D721Med (cell line): Measurements from ENCODE around the gene SLC45A2.
"Not testable (repeated sequence)": the region's sequence is repeated elsewhere in the genome, so short reads cannot be mapped to it uniquely, and the experiment has no call there.

Source experiments
- DNase-seq: peaks from one replicate; pipeline ENCODE4 v3.0.0; 2011; ENCODE audit warnings: low spot score; ENCODE audit not compliant: insufficient read length
- FAIRE-seq: peaks from 2 replicates; lab custom pipeline; 2011; peaks lifted over from hg19 to GRCh38; lab: Jason Lieb, UNC
- TF ChIP-seq, protein P1 (sequence below): IDR thresholded peaks from 2 replicates; pipeline ENCODE4 v1.5.1; 2012; ENCODE audit warnings: mild to moderate bottlenecking, control low read depth; ENCODE audit not compliant: insufficient read depth; ENCODE audit errors: missing control alignments

SLC45A2 gene

DNA sequence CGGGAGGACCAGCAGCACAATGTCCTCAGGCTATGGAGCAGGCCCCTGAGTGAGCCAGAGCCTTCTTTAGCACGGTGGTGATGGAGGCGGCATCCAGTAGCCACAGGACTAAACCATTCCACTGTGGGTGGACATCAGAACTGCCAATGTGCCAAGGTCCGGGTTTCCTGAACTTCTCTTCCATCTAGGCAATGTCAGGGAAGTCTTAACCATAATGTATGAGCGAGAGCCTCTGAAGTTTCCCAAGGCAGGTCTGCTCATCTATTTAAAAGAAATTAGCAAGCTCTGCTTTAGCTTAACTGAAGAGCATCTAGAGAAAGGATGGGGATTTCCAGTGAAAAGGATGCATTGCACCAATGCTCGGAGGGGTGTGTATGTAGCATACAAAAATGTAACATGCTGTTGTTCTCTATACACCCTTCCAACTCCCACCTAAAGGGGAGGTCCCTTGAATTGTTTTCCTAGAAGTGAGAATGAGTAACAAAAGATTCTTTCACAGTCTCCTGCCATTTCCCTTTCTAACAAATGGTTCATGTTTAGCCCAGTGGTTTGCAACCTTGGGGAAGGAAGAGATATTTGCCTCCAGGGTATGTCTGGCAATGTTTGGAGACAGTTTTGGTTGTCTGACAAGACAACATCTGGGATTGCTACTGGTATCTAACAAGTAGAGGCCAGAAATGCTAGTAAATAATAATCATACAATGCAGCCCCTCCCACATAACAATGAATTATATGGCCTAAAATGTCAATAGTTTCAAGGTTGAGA lies 54.4 kb downstream of the SLC45A2 start:
- DNase-seq (no peak), FAIRE-seq (no peak)
- TF ChIP-seq, protein P1, sequence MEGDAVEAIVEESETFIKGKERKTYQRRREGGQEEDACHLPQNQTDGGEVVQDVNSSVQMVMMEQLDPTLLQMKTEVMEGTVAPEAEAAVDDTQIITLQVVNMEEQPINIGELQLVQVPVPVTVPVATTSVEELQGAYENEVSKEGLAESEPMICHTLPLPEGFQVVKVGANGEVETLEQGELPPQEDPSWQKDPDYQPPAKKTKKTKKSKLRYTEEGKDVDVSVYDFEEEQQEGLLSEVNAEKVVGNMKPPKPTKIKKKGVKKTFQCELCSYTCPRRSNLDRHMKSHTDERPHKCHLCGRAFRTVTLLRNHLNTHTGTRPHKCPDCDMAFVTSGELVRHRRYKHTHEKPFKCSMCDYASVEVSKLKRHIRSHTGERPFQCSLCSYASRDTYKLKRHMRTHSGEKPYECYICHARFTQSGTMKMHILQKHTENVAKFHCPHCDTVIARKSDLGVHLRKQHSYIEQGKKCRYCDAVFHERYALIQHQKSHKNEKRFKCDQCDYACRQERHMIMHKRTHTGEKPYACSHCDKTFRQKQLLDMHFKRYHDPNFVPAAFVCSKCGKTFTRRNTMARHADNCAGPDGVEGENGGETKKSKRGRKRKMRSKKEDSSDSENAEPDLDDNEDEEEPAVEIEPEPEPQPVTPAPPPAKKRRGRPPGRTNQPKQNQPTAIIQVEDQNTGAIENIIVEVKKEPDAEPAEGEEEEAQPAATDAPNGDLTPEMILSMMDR = no peak

DNA sequence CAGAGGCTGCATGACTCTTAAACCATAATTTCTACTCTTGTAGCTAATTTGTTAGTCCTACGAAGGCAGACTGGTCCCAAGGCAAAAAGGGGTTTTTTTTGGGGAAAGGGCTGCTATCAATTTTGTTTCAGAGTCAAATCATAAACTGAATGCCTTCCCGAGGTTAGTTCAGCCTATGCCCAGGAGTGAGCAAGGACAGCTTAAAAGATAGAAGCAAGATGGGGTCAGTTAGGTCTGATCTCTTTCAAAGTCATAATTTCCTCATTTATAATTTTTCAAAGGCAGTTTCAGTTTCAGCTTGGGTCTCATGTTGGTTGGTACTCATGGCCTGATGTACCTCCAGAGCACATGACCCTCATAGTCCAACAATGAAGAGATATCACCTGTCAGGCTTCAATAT lies 56.2 kb downstream of the SLC45A2 start:
- TF ChIP-seq, protein P1 = no peak
- FAIRE-seq (no peak), DNase-seq (no peak)

DNA sequence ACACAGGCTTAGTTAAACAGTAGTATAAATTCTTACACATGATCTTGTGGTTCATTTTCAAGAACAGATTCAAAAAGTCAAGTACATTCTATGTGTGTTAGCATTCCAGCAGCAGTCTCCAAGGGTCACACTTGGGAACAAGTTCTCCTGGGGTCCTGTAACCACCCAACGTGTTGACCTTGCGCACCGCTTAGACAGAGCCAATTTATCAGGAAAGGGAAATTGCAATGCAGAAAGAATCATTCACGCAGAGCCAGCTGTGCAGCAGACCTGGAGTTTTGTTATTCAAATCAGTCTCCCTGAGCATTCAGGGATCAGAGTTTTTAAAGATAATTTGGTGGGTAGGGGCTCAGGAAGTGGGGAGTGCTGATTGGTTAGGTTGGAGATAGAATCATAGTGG lies 56.8 kb downstream of the SLC45A2 start:
- TF ChIP-seq, protein P1 = no peak
- DNase-seq = no peak

DNA sequence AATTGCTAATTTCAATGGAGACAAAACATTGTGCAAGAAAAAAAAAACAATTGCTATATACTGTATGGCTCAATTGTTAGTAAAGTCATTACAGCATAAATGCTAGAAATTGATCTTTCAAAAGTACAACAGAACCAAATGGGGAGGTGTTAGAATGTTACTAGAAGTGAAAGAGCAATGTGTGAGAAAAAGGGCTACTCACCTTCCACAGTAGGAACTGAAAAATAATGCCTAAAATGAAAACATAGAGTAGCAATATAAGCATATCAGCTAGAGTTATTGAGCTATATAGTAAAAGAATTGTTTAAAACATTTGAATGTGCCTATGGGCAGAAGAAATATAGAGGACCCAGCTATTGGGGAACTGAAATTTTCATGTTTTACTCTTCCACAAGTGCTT lies 59.2 kb downstream of the SLC45A2 start:
- TF ChIP-seq, protein P1 = no peak
- FAIRE-seq = no peak

More for the DNA sequence above, 56.8 kb downstream of the SLC45A2 start:
- no peak for FAIRE-seq

DNA sequence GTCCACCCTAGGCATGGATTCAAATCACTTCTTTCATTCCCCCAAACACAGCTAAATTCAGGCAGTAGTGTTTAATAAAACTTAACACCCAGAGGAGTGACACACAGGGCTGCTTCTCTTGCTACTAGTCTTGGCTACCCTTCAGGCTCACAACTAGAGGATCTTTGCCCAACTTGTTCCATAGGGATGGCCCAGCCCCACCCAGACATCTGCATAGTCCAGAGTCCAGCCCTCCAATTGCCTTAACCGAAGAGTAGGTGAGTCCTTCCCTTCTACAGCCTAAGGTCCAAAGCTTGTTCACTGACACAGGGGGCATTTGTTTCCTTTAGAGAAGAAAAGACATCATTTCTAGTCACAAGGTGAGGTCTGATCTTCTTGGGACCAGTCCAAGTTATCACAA lies 63.5 kb downstream of the SLC45A2 start:
- FAIRE-seq = no peak
- TF ChIP-seq, protein P1 = no peak
- no peak for DNase-seq

More for the DNA sequence above, 59.2 kb downstream of the SLC45A2 start:
- no peak for DNase-seq

DNA sequence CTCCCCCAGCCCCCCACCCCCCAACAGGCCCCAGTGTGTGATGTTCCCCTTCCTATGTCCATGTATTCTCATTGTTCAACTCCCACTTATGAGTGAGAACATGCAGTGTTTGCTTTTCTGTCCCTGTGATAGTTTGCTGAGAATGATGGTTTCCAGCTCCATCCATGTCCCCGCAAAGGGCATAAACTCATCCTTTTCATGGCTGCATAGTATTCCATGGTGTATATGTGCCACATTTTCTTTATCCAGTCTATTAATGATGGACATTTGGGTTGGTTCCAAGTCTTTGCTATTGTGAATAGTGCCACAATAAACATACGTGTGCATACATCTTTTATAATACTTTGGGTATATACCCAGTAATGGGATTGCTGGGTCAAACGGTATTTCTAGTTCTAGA lies 69.6 kb downstream of the SLC45A2 start:
- not testable (repeated sequence) for DNase-seq, FAIRE-seq

DNA sequence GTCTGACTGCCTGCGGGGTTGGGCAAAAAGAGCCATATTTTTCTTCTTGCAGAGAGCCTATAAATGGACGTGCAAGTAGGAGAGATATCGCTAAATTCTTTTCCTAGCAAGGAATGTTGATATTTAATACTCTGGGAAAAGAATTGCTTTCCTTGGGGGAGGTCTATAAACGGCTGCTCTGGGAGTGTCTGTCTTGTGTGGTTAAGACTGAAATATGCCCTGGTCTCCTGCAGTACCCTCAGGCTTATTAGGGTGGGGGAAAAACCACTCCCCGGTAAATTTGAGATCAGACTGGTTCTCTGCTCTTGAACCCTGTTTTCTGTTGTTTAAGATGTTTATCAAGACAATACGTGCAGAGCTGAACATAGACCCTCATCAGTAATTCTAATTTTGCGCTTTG lies 78.2 kb downstream of the SLC45A2 start:
- DNase-seq, FAIRE-seq: not testable (repeated sequence)

DNA sequence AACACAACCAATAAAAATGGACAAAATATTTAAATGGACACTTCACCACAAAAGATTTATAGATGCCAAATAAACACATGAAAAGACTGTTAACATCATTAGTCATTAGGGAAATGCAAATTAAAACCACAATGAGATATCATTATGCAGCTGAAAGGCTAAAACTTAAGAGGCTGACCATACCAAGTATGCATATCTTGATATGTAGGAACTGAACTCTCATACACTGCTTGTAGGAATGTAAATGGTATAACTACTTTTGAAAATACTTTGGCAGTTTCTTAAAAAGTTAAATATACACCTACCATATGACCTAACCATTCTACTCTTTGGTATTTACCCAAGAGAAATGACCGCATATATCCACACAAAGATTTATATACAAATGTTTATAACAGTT lies 79.1 kb downstream of the SLC45A2 start:
- TF ChIP-seq, protein P1 = no peak
- FAIRE-seq (no peak), DNase-seq (no peak)
